ENCODE results near the gene SPATC1L.
"Not testable (repeated sequence)": the region's sequence is repeated elsewhere in the genome, so short reads cannot be mapped to it uniquely, and the experiment has no call there.

The SPATC1L gene

GRCh38 chr21:46182548-46183336, 1.5 kb downstream of the SPATC1L start:
- DNase-seq (ENCODE audit: low spot score), result no peak

- DNase-seq (ENCODE audit: low spot score), result no peak
Observed at GRCh38 chr21:46181953-46182547, 2.2 kb downstream of the SPATC1L start.

- no peak for DNase-seq (ENCODE audit: low spot score)
Observed at GRCh38 chr21:46181436-46181835, 2.8 kb downstream of the SPATC1L start.

GRCh38 chr21:46180778-46181391, 3.4 kb downstream of the SPATC1L start:
- no peak for DNase-seq (ENCODE audit: low spot score)

- DNase-seq (ENCODE audit: low spot score), result no peak
Observed at GRCh38 chr21:46180079-46180722, 4.1 kb downstream of the SPATC1L start.

- no peak for DNase-seq (ENCODE audit: low spot score)
Observed at GRCh38 chr21:46179708-46180078, 4.6 kb downstream of the SPATC1L start.

- no peak for DNase-seq (ENCODE audit: low spot score)
Observed at GRCh38 chr21:46178961-46179360, 5.3 kb downstream of the SPATC1L start.

- not testable (repeated sequence) for DNase-seq (ENCODE audit: low spot score)
Observed at GRCh38 chr21:46176443-46177129, 7.7 kb downstream of the SPATC1L start.

- no peak for DNase-seq (ENCODE audit: low spot score)
Observed at GRCh38 chr21:46173573-46173972, 10.7 kb downstream of the SPATC1L start.

- no peak for DNase-seq (ENCODE audit: low spot score)
Observed at GRCh38 chr21:46172863-46173528, 11.3 kb downstream of the SPATC1L start.

GRCh38 chr21:46171996-46172862, 12.0 kb downstream of the SPATC1L start:
- no peak for DNase-seq (ENCODE audit: low spot score)

GRCh38 chr21:46171585-46171984, 12.7 kb downstream of the SPATC1L start:
- DNase-seq (ENCODE audit: low spot score), result no peak

GRCh38 chr21:46170436-46171193, 13.6 kb downstream of the SPATC1L start:
- not testable (repeated sequence) for DNase-seq (ENCODE audit: low spot score)

- no peak for DNase-seq (ENCODE audit: low spot score)
Observed at GRCh38 chr21:46168659-46169386, 15.4 kb downstream of the SPATC1L start.

- no peak for DNase-seq (ENCODE audit: low spot score)
Observed at GRCh38 chr21:46168238-46168637, 16.0 kb downstream of the SPATC1L start.

GRCh38 chr21:46165098-46165497, 19.2 kb downstream of the SPATC1L start:
- DNase-seq (ENCODE audit: low spot score), result no peak

GRCh38 chr21:46163380-46163779, 20.9 kb downstream of the SPATC1L start:
- no peak for DNase-seq (ENCODE audit: low spot score)

- DNase-seq (ENCODE audit: low spot score), result no peak
Observed at GRCh38 chr21:46161633-46162592, 22.3 kb downstream of the SPATC1L start.

All from activated CD4-positive, alpha-beta T cell treated with anti-CD3 and anti-CD28 coated beads, Interleukin-2, Interleukin-4, amounts not matched to agents 100 ng/mL and 50 ng/mL, durations not matched to agents 16 hours and 8 hours (primary cell).